HL-60/S4 (cell line): ENCODE measurements around the gene SAPCD1.

Experiments used
- in situ Hi-C: fragments of 300-500 bp; cut with MboI; formaldehyde crosslinking; loops from 2 replicates; pipeline ENCODE4 v1.14.3; 2022; ENCODE audit warnings: low sequenced_read_pairs

The SAPCD1 gene

GRCh38 chr6:31762356-31762755 is at the start of gene SAPCD1:
Gene SAPCD1, plus strand, starts transcription at chr6:31762656. Its CDS starts 399 bp downstream, at chr6:31763055.
- in situ Hi-C loops = no loop called here

GRCh38 chr6:31713465-31713864 is 49.0 kb upstream of the SAPCD1 start:
- in situ Hi-C loops = no loop called here

- in situ Hi-C loops = no loop called here
Observed at GRCh38 chr6:31713991-31714684, 48.3 kb upstream of the SAPCD1 start.

- in situ Hi-C loops = no loop called here
Observed at GRCh38 chr6:31715022-31715958, 47.2 kb upstream of the SAPCD1 start, which contains the start of gene LY6G6D. Gene LY6G6D, plus strand, starts transcription at chr6:31715348. Its CDS starts 8 bp downstream, at chr6:31715356.

- in situ Hi-C loops = no loop called here
Observed at GRCh38 chr6:31717499-31718222, 44.8 kb upstream of the SAPCD1 start.

GRCh38 chr6:31718265-31718664 is 44.2 kb upstream of the SAPCD1 start:
- in situ Hi-C loops = no loop called here

- in situ Hi-C loops = no loop called here
Observed at GRCh38 chr6:31719001-31719400, 43.5 kb upstream of the SAPCD1 start.

- in situ Hi-C loops = no loop called here
Observed at GRCh38 chr6:31720196-31720770, 42.2 kb upstream of the SAPCD1 start.

- in situ Hi-C loops = no loop called here
Observed at GRCh38 chr6:31721351-31722020, 41.0 kb upstream of the SAPCD1 start, which contains the start of gene LY6G6C. Gene LY6G6C, minus strand, starts transcription at chr6:31721746. Its CDS starts 67 bp downstream, at chr6:31721679.

- in situ Hi-C loops = no loop called here
Observed at GRCh38 chr6:31722173-31722572, 40.3 kb upstream of the SAPCD1 start.

GRCh38 chr6:31723245-31723979 is 39.0 kb upstream of the SAPCD1 start, which contains the start of gene MPIG6B:
Gene MPIG6B, plus strand, starts transcription at chr6:31723373. Its CDS starts 11 bp downstream, at chr6:31723384.
- in situ Hi-C loops = no loop called here

- in situ Hi-C loops = no loop called here
Observed at GRCh38 chr6:31723980-31724691, 38.3 kb upstream of the SAPCD1 start.

- in situ Hi-C loops = no loop called here
Observed at GRCh38 chr6:31725502-31726350, 36.7 kb upstream of the SAPCD1 start.

GRCh38 chr6:31727034-31727716 is 35.3 kb upstream of the SAPCD1 start:
- in situ Hi-C loops = no loop called here

- in situ Hi-C loops = no loop called here
Observed at GRCh38 chr6:31727717-31728671, 34.5 kb upstream of the SAPCD1 start.
